HCT116 (cell line): ENCODE data around the gene EVX2.

Source experiments
- CTCF ChIP-seq, 3 experiments: fragments of 200-600 bp in 1 of 3; sonication (generic) in 1 of 3; IDR thresholded peaks in 2 of 3; conservative IDR thresholded peaks in 1 of 3; 2 replicates each; pipeline ENCODE4 v1.5.1; 2012 to 2017; ENCODE audit warnings: low read depth in 2 of 3, low read length in 2 of 3, antibody characterized with exemption in 1 of 3, borderline replicate concordance in 1 of 3, control low read depth in 1 of 3, mild to moderate bottlenecking in 1 of 3, mixed read lengths in 1 of 3, mixed run types in 1 of 3, moderate library complexity in 1 of 3; ENCODE audit not compliant: insufficient read depth in 1 of 3
- EZH2 ChIP-seq: fragments of 200-600 bp; sonication (generic); IDR thresholded peaks from 2 replicates; pipeline ENCODE4 v1.6.1; 2017; ENCODE audit warnings: antibody characterized with exemption, mixed run types
- EZH2phosphoT487 ChIP-seq: fragments of 200-600 bp; IDR thresholded peaks from 2 replicates; pipeline ENCODE4 v1.6.1; 2018; ENCODE audit warnings: antibody characterized with exemption, borderline replicate concordance
- POLR2A ChIP-seq: IDR thresholded peaks from 2 replicates; pipeline ENCODE4 v1.7.0; 2011; ENCODE audit warnings: borderline replicate concordance; ENCODE audit not compliant: insufficient read depth, insufficient read length; ENCODE audit errors: extremely low read depth
- POLR2AphosphoS5 ChIP-seq: IDR thresholded peaks from 2 replicates; pipeline ENCODE4 v1.6.1; 2011; ENCODE audit warnings: mild to moderate bottlenecking, low read depth, low read length, moderate library complexity
- TCF7L2 ChIP-seq: IDR thresholded peaks from 2 replicates; pipeline ENCODE4 v1.7.0; 2011; ENCODE audit warnings: borderline replicate concordance, inconsistent platforms; ENCODE audit not compliant: insufficient read depth, insufficient read length; ENCODE audit errors: extremely low read depth
- ZFX ChIP-seq: fragments of 450-650 bp; IDR thresholded peaks from 2 replicates; pipeline ENCODE4 v1.6.1; 2017
- TF ChIP-seq, protein P1 (sequence below): IDR thresholded peaks from 2 replicates; pipeline ENCODE4 v1.6.1; 2012

DNA sequence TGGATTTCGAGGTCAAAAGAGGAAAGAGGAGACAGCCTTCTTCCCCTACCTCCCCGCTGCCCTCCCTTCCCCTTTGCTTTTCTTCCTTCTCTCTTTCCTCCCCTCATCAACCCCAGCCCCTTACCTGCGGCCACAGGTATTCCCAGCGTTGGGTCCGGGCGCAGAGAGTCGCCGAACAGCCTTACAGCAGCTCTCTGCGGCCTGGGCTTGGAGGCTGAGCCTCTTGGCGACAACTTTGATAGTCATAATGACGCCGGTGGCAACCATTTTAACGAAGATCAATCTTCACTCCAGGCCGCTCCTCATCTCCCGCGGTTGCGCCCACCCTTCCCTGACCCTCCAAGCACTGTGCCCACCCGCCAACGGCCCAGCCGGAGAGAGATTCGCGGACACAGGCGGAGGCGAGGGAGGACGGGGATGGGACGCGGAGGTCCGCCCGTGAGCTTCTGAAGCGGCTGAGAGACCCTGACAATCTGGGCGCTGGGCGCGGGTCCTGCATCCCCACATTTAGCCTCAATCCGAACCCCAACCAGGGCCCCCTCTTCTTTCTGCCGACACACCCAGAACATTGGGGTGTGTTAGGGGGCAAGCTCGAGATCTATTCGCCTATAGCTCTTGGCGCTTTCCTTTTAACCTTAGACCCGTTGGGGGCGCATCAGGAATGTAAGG lies 1.5 kb upstream of the EVX2 start:
- TF ChIP-seq POLR2A (no peak), EZH2 (no peak), CTCF (IDR thresholded peaks at IDR 0.05 in 2 of 3, conservative IDR thresholded peaks at IDR 0.05 in 1 of 3; ENCODE audit: borderline replicate concordance in 1 of 3, insufficient read depth in 1 of 3, low read depth in 2 of 3, low read length in 2 of 3) (no peak), ZFX (no peak), TCF7L2 (no peak), EZH2phosphoT487 (no peak), POLR2AphosphoS5 (no peak)
- TF ChIP-seq, protein P1, sequence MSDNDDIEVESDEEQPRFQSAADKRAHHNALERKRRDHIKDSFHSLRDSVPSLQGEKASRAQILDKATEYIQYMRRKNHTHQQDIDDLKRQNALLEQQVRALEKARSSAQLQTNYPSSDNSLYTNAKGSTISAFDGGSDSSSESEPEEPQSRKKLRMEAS = no peak
